ENCODE measurements around the gene TMEM107. TPM values are rescaled to one million over a fixed set of nuclear protein-coding genes. Genes with fewer than 3 reads are reported as not detected.

TMEM107 gene
- total RNA-seq, 2 donors from 2014 or later = 26.2 to 27.7 TPM

- H3K4me1 ChIP-seq (ENCODE audit: control insufficient read depth, insufficient read depth, low read length) = peaks cover 6% of the 10 kb centered on the region
- Mint-ChIP-seq H3K4me3 (no peak overlapping the region), H3K36me3 (ENCODE audit: low read depth) (peaks cover 8% of the 10 kb centered on the region), H3K4me1 (peaks cover 11% of the 10 kb centered on the region), H3K27me3 (ENCODE audit: insufficient read depth) (no peaks in the 10 kb centered on the region), H3K27ac (no peak overlapping the region), H3K9me3 (no peaks in the 10 kb centered on the region)
- H3K4me3 ChIP-seq (ENCODE audit: low read length) = peak overlapping the region; percentile 97
- peaks cover 20% of the 10 kb centered on the region for H3K36me3 ChIP-seq (ENCODE audit: control insufficient read depth, insufficient read depth, low read length)
- no peak for DNase-seq
- TF ChIP-seq CTCF (conservative IDR thresholded peaks at IDR 0.05) = no peak
- H3K27me3 ChIP-seq (ENCODE audit: control insufficient read depth, insufficient read depth, low read length, poor library complexity, severe bottlenecking) = no peaks in the 10 kb centered on the region
- no peaks in the 10 kb centered on the region for H3K9me3 ChIP-seq (ENCODE audit: control insufficient read depth, low read length)
- WGBS, 2 experiments (ENCODE audit: insufficient coverage in 1 of 2, insufficient read length in 1 of 2) = 63 to 68% methylated on average over 7 to 11 of the region's 11 CpGs
- peak overlapping the region; percentile 93 for H3K9ac ChIP-seq (ENCODE audit: extremely low read depth, low read length, poor library complexity, severe bottlenecking)
- H3K27ac ChIP-seq (ENCODE audit: low read depth, low read length) = peak overlapping the region; percentile 52
Observed at GRCh38 chr17:8154608-8155155, 21.5 kb downstream of the TMEM107 start.

GRCh38 chr17:8153957-8154607, 22.1 kb downstream of the TMEM107 start:
- Histone ChIP-seq H3K4me1 (ENCODE audit: control insufficient read depth, insufficient read depth, low read length) (peaks cover 6% of the 10 kb centered on the region), H3K4me3 (ENCODE audit: low read length) (peak overlapping the region; percentile 97), H3K27me3 (ENCODE audit: control insufficient read depth, insufficient read depth, low read length, poor library complexity, severe bottlenecking) (no peaks in the 10 kb centered on the region), H3K9me3 (ENCODE audit: control insufficient read depth, low read length) (no peaks in the 10 kb centered on the region), H3K27ac (ENCODE audit: low read depth, low read length) (peak overlapping the region; percentile 92), H3K9ac (ENCODE audit: extremely low read depth, low read length, poor library complexity, severe bottlenecking) (peak overlapping the region; percentile 93), H3K36me3 (ENCODE audit: control insufficient read depth, insufficient read depth, low read length) (peaks cover 20% of the 10 kb centered on the region)
- no peak for TF ChIP-seq CTCF (conservative IDR thresholded peaks at IDR 0.05)
- DNase-seq = peak; percentile 100
- WGBS, 2 experiments (ENCODE audit: insufficient coverage in 1 of 2, insufficient read length in 1 of 2) = 7 to 36% methylated on average over 5 to 22 of the region's 22 CpGs
- Mint-ChIP-seq H3K9me3 (no peaks in the 10 kb centered on the region), H3K4me3 (no peak overlapping the region), H3K4me1 (peaks cover 11% of the 10 kb centered on the region), H3K27me3 (ENCODE audit: insufficient read depth) (no peaks in the 10 kb centered on the region), H3K27ac (no peak overlapping the region), H3K36me3 (ENCODE audit: low read depth) (peaks cover 8% of the 10 kb centered on the region)

GRCh38 chr17:8153525-8153956, 22.6 kb downstream of the TMEM107 start:
- H3K4me3 ChIP-seq (ENCODE audit: low read length) = peak overlapping the region; percentile 97
- peaks cover 6% of the 10 kb centered on the region for H3K4me1 ChIP-seq (ENCODE audit: control insufficient read depth, insufficient read depth, low read length)
- H3K27me3 Mint-ChIP-seq (ENCODE audit: insufficient read depth) = no peaks in the 10 kb centered on the region
- TF ChIP-seq CTCF (conservative IDR thresholded peaks at IDR 0.05) = no peak
- 42 to 76% methylated on average over 4 to 13 of the region's 13 CpGs for WGBS, 2 experiments (ENCODE audit: insufficient coverage in 1 of 2, insufficient read length in 1 of 2)
- peaks cover 20% of the 10 kb centered on the region for H3K36me3 ChIP-seq (ENCODE audit: control insufficient read depth, insufficient read depth, low read length)
- H3K36me3 Mint-ChIP-seq (ENCODE audit: low read depth) = peaks cover 8% of the 10 kb centered on the region
- peaks cover 11% of the 10 kb centered on the region for H3K4me1 Mint-ChIP-seq
- H3K27ac ChIP-seq (ENCODE audit: low read depth, low read length) = peak overlapping the region; percentile 92
- no peaks in the 10 kb centered on the region for H3K9me3 Mint-ChIP-seq
- no peak overlapping the region for H3K27ac Mint-ChIP-seq
- H3K27me3 ChIP-seq (ENCODE audit: control insufficient read depth, insufficient read depth, low read length, poor library complexity, severe bottlenecking) = no peaks in the 10 kb centered on the region
- peak; percentile 71 for DNase-seq
- H3K4me3 Mint-ChIP-seq = no peak overlapping the region
- H3K9ac ChIP-seq (ENCODE audit: extremely low read depth, low read length, poor library complexity, severe bottlenecking) = peak overlapping the region; percentile 93
- H3K9me3 ChIP-seq (ENCODE audit: control insufficient read depth, low read length) = no peaks in the 10 kb centered on the region

All from endodermal cell (in vitro differentiated cells).